GM12878 (cell line): Measurements from ENCODE around the gene EED. TPM values are rescaled to one million over a fixed set of nuclear protein-coding genes. Genes with fewer than 3 reads are reported as not detected.
"Not testable (repeated sequence)": the region's sequence is repeated elsewhere in the genome, so short reads cannot be mapped to it uniquely, and the experiment has no call there.

Source experiments
- ATAC-seq: fragments of 200-7000 bp; cut with Tn5 transposase; 3 replicates; pipeline ENCODE4 v1.9.1; 2020; ENCODE audit warnings: mild to moderate bottlenecking, moderate library complexity
- BruUV-seq: library from RNA; stranded (reverse); fragments of 400-500 nt; replicated peaks from 2 replicates; lab custom pipeline; 2021; lab: Mats Ljungman, UMichigan
- CTCF ChIA-PET: fragments of 300-600 bp; sonication (Branson Sonifier 250); formaldehyde crosslinking; extraction: SDS; loops from one replicate; lab custom pipeline; 2021; ENCODE audit warnings: inconsistent platforms; lab: Yijun Ruan, JAX
- POLR2A ChIA-PET: fragments of 350-600 bp; formaldehyde crosslinking; extraction: SDS; loops from one replicate; lab custom pipeline; 2021; ENCODE audit warnings: inconsistent platforms; lab: Charles Lee
- RAD21 ChIA-PET: fragments of 300-600 bp; sonication (Branson Sonifier 250); formaldehyde crosslinking; loops from one replicate; lab custom pipeline; 2023; ENCODE audit warnings: antibody characterized with exemption; ENCODE audit not compliant: unreplicated experiment; lab: Charles Lee
- SMC1A ChIA-PET: fragments of 300-600 bp; sonication (Branson Sonifier 250); formaldehyde crosslinking; loops from one replicate; lab custom pipeline; 2023; ENCODE audit not compliant: unreplicated experiment, uncharacterized antibody; lab: Charles Lee
- DNase-seq: peaks from one replicate; pipeline ENCODE4 v3.0.0-alpha.2; 2011; ENCODE audit warnings: low read depth, low spot score
- FAIRE-seq: peaks from 3 replicates; lab custom pipeline; 2011; peaks lifted over from hg19 to GRCh38; lab: Jason Lieb, UNC
- H2AFZ ChIP-seq: 2 replicates; pipeline ENCODE4 v1.6.0; 2011; ENCODE audit warnings: low read depth, low read length, control low read depth; ENCODE audit not compliant: control insufficient read depth
- H3K27ac ChIP-seq: 2 replicates; pipeline ENCODE4 v1.5.1; 2011; ENCODE audit warnings: control low read depth; ENCODE audit not compliant: control insufficient read depth, insufficient read depth
- H3K27me3 ChIP-seq, 2 experiments: replicated peaks in 1 of 2; 2 replicates each; pipeline versions ENCODE4 v1.6.0 to v1.6.1; 2011; ENCODE audit warnings: low read length in 1 of 2; ENCODE audit not compliant: control insufficient read depth in 2 of 2, insufficient read depth in 2 of 2
- H3K36me3 ChIP-seq, 2 experiments: 2 replicates each; pipeline ENCODE4 v1.5.1; 2011; ENCODE audit warnings: low read length in 1 of 2; ENCODE audit not compliant: control insufficient read depth in 2 of 2, insufficient read depth in 2 of 2
- H3K4me1 ChIP-seq: 2 replicates; pipeline ENCODE4 v1.6.1; 2011; ENCODE audit warnings: mild to moderate bottlenecking, low read length, moderate library complexity, mixed read lengths; ENCODE audit not compliant: control insufficient read depth, insufficient read depth
- H3K4me2 ChIP-seq: 2 replicates; pipeline ENCODE4 v1.6.0; 2011; ENCODE audit warnings: control low read depth; ENCODE audit not compliant: control insufficient read depth, insufficient read depth
- H3K4me3 ChIP-seq: fragments of 200-600 bp; sonication (generic); 2 replicates; pipeline ENCODE4 v1.5.1; 2016
- H3K79me2 ChIP-seq: 2 replicates; pipeline ENCODE4 v1.6.0; 2011; ENCODE audit warnings: low read length; ENCODE audit not compliant: control insufficient read depth, insufficient read depth
- H3K9ac ChIP-seq: 2 replicates; pipeline ENCODE4 v1.8.0; 2011; ENCODE audit warnings: low read length, control low read depth, mixed read lengths; ENCODE audit not compliant: control insufficient read depth, insufficient read depth
- H3K9me3 ChIP-seq: replicated peaks from 3 replicates; pipeline ENCODE4 v1.5.1; 2011; ENCODE audit warnings: mild to moderate bottlenecking, low read length; ENCODE audit not compliant: control insufficient read depth, insufficient read depth
- H4K20me1 ChIP-seq: 2 replicates; pipeline ENCODE4 v1.6.0; 2011; ENCODE audit not compliant: control insufficient read depth, insufficient read depth
- CHD2 ChIP-seq: IDR thresholded peaks from 2 replicates; pipeline ENCODE4 v1.6.1; 2011; ENCODE audit warnings: low read depth, low read length, improper control_type of control experiment, borderline replicate concordance
- EZH2 ChIP-seq: IDR thresholded peaks from 2 replicates; pipeline ENCODE4 v1.6.1; 2012; ENCODE audit warnings: low read depth, mild to moderate bottlenecking, control low read depth, inconsistent platforms, low read length, borderline replicate concordance; ENCODE audit not compliant: control insufficient read depth
- KLF5 ChIP-seq: fragments of 450-650 bp; IDR thresholded peaks from 2 replicates; pipeline ENCODE4 v1.6.1; 2014; ENCODE audit warnings: mild to moderate bottlenecking; ENCODE audit not compliant: partially characterized antibody
- MXI1 ChIP-seq: fragments of 150-350 bp; IDR thresholded peaks from 2 replicates; pipeline ENCODE4 v1.6.1; 2011; ENCODE audit warnings: low read depth, mild to moderate bottlenecking, inconsistent platforms, low read length, improper control_type of control experiment
- PAX5 ChIP-seq: IDR thresholded peaks from 2 replicates; pipeline ENCODE4 v1.6.1; 2011; ENCODE audit warnings: low read depth, low read length, borderline replicate concordance
- SRF ChIP-seq, 2 experiments: IDR thresholded peaks; 2 replicates each; pipeline ENCODE4 v1.6.1; 2011; ENCODE audit warnings: low read depth in 2 of 2, low read length in 2 of 2, mild to moderate bottlenecking in 1 of 2, moderate library complexity in 1 of 2
- TCF12 ChIP-seq: IDR thresholded peaks from 2 replicates; pipeline ENCODE4 v1.6.1; 2011; ENCODE audit warnings: low read depth, mild to moderate bottlenecking, low read length
- YY1 ChIP-seq: IDR thresholded peaks from 2 replicates; pipeline ENCODE4 v1.6.1; 2011; ENCODE audit warnings: low read depth, mild to moderate bottlenecking, low read length
- ZNF24 ChIP-seq: fragments of 450-650 bp; IDR thresholded peaks from 2 replicates; pipeline ENCODE4 v1.6.1; 2017; ENCODE audit warnings: antibody characterized with exemption, mild to moderate bottlenecking
- WGBS: methylation state at CpG from one replicate; pipeline ENCODE4 v1.1.6; 2016; ENCODE audit warnings: low lambda C conversion rate; ENCODE audit not compliant: insufficient replicate concordance, insufficient coverage; ENCODE audit errors: missing lambda C conversion rate; 5-methylcytosine and 5-hydroxymethylcytosine counted together
- in situ Hi-C: fragments of 300-500 bp; cut with MboI; formaldehyde crosslinking; loops from 9 replicates; pipeline ENCODE4 v1.14.3; 2018; ENCODE audit warnings: mixed read lengths
- intact Hi-C: fragments of 100-400 bp; cut with micrococcal nuclease; formaldehyde crosslinking; loops from one replicate; pipeline ENCODE4 v1.14.2; 2022; ENCODE audit not compliant: unreplicated experiment
- polyA plus RNA-seq, 11 experiments: library from polyadenylated mRNA; depleted of rRNA in 4 of 11; unstranded in 6 of 11; stranded (reverse) in 5 of 11; fragments of >200 nt; fragmentation: Nextera tagmentation in 4 of 11; fragmentation: Illumina TruSeq in 1 of 11; extraction: Ambion mirVana in 4 of 11; extraction: Trizol in 1 of 11; gene quantifications; 1 replicate in 1 of 11; 2 replicates in 10 of 11; pipeline versions ENCODE4 v1.2.1 to v1.2.3, GENCODE V29; 2011 to 2016; ENCODE audit warnings: inconsistent platforms in 2 of 11, missing spikeins in 2 of 11, low read depth in 1 of 11
- total RNA-seq, 4 experiments: library from RNA; depleted of rRNA in 3 of 4; stranded (reverse); fragments of >200 nt in 3 of 4; fragmentation: Illumina TruSeq in 1 of 4; extraction: Trizol in 1 of 4; gene quantifications; 2 replicates each; pipeline versions ENCODE4 v1.2.1 to v1.2.3, GENCODE V29; 2013 to 2021
- TF ChIP-seq, protein P1 (sequence below): fragments of 450-650 bp; conservative IDR thresholded peaks from 2 replicates; pipeline ENCODE4 v1.6.1; 2017; ENCODE audit warnings: mild to moderate bottlenecking, moderate library complexity
- TF ChIP-seq, protein P2 (sequence below): fragments of 450-650 bp; formaldehyde crosslinking; IDR thresholded peaks from 2 replicates; pipeline ENCODE4 v1.5.0; 2022; ENCODE audit warnings: mild to moderate bottlenecking, missing genetic modification characterization

EED gene
- total and polyA plus RNA-seq, 10 of the 15 experiments (the other 5 are each of a cell fraction or from before 2014, with no cell fraction given), result 41.5 to 140 (median 72.2) TPM

DNA sequence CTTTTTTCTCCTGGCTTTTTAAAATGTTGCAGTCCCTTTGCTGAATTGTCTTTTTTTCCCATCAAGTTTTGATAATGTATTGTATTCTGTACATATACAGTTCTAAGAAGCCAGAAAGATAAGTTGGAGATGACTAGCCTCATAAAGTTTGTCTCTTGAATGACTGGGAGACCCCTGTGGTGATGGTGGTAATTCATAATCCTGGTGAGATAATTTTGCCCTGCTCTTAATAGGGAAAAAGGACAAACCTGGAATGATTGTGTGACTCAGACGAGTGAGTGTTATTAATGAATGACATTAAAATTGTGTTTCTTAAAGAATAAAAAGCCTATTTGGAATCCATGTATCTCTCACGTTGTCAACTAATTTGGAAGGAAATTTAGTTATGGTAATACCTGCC is 58.7 kb downstream of the EED start:
- POLR2A ChIA-PET, result interaction anchor here (0.9 to 1.6 kb wide), 4 partner anchors 10 to 110 kb away, joined by 3 to 7 read pairs (median 5); partner anchors contain the start of gene EED
- no peak overlapping the region for H2AFZ ChIP-seq
- no peaks in the 10 kb centered on the region for H3K9me3 ChIP-seq
- no peak for DNase-seq
- 84% methylated on average over 2 of the region's 2 CpGs for WGBS
- BruUV-seq, result no TSS peak
- no peak for FAIRE-seq
- H3K4me3 ChIP-seq, result peak overlapping the region; percentile 87
- H3K79me2 ChIP-seq, result peaks cover 22% of the 10 kb centered on the region
- H3K27me3 ChIP-seq, result no peaks in the 10 kb centered on the region
- intact Hi-C loops (no loop called here), in situ Hi-C loops (no loop called here)
- SMC1A ChIA-PET, result interaction anchor here (1.4 to 1.6 kb wide), 2 partner anchors 9 to 31 kb away, joined by 4 to 5 read pairs; no protein-coding TSS in a partner anchor
- RAD21 ChIA-PET, result interaction anchor here (1.0 to 1.3 kb wide), 3 partner anchors 16 to 448 kb away, joined by 3 to 4 read pairs (median 4); partner anchors contain the start of gene CCDC83
- no peaks in the 10 kb centered on the region for H3K36me3 ChIP-seq
- H3K4me2 ChIP-seq, result peak overlapping the region; percentile 81
- H3K27ac ChIP-seq, result peak overlapping the region; percentile 87; the same call in 1 of the 2 replicates
- no peaks in the 10 kb centered on the region for H4K20me1 ChIP-seq
- no peak for ATAC-seq
- CTCF ChIA-PET, result interaction anchor here (0.9 to 3.1 kb wide), 4 partner anchors 10 to 22 kb away, joined by 3 to 17 read pairs (median 4); no protein-coding TSS in a partner anchor
- TF ChIP-seq EZH2 (no peak), TCF12 (no peak), MXI1 (no peak), ZNF24 (no peak), SRF (IDR thresholded peaks at IDR 0.05; ENCODE audit: low read depth in 2 of 2, low read length in 2 of 2) (no peak), CHD2 (no peak), YY1 (no peak), PAX5 (no peak), KLF5 (no peak)
- TF ChIP-seq, protein P1, sequence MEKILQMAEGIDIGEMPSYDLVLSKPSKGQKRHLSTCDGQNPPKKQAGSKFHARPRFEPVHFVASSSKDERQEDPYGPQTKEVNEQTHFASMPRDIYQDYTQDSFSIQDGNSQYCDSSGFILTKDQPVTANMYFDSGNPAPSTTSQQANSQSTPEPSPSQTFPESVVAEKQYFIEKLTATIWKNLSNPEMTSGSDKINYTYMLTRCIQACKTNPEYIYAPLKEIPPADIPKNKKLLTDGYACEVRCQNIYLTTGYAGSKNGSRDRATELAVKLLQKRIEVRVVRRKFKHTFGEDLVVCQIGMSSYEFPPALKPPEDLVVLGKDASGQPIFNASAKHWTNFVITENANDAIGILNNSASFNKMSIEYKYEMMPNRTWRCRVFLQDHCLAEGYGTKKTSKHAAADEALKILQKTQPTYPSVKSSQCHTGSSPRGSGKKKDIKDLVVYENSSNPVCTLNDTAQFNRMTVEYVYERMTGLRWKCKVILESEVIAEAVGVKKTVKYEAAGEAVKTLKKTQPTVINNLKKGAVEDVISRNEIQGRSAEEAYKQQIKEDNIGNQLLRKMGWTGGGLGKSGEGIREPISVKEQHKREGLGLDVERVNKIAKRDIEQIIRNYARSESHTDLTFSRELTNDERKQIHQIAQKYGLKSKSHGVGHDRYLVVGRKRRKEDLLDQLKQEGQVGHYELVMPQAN, result no peak
- TF ChIP-seq, protein P2, sequence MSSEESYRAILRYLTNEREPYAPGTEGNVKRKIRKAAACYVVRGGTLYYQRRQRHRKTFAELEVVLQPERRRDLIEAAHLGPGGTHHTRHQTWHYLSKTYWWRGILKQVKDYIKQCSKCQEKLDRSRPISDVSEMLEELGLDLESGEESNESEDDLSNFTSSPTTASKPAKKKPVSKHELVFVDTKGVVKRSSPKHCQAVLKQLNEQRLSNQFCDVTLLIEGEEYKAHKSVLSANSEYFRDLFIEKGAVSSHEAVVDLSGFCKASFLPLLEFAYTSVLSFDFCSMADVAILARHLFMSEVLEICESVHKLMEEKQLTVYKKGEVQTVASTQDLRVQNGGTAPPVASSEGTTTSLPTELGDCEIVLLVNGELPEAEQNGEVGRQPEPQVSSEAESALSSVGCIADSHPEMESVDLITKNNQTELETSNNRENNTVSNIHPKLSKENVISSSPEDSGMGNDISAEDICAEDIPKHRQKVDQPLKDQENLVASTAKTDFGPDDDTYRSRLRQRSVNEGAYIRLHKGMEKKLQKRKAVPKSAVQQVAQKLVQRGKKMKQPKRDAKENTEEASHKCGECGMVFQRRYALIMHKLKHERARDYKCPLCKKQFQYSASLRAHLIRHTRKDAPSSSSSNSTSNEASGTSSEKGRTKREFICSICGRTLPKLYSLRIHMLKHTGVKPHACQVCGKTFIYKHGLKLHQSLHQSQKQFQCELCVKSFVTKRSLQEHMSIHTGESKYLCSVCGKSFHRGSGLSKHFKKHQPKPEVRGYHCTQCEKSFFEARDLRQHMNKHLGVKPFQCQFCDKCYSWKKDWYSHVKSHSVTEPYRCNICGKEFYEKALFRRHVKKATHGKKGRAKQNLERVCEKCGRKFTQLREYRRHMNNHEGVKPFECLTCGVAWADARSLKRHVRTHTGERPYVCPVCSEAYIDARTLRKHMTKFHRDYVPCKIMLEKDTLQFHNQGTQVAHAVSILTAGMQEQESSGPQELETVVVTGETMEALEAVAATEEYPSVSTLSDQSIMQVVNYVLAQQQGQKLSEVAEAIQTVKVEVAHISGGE (CRISPR knock-in tag), result no peak
- H3K9ac ChIP-seq, result peak overlapping the region; percentile 89
- 0 out of 2 replicates have a peak, but pooled peaks cover 3% of the 10 kb centered on the region for H3K4me1 ChIP-seq

GRCh38 chr11:86308710-86309109 is 64.2 kb downstream of the EED start:
- in situ Hi-C loops, POLR2A ChIA-PET, H3K9ac ChIP-seq, H3K36me3 ChIP-seq, DNase-seq, H2AFZ ChIP-seq, H3K4me1 ChIP-seq, H3K27ac ChIP-seq, H4K20me1 ChIP-seq, H3K9me3 ChIP-seq, H3K4me3 ChIP-seq, H3K4me2 ChIP-seq, BruUV-seq, FAIRE-seq, intact Hi-C loops, H3K27me3 ChIP-seq, RAD21 ChIA-PET, ATAC-seq, SMC1A ChIA-PET, H3K79me2 ChIP-seq, CTCF ChIA-PET: not testable (repeated sequence)
- WGBS, result 92% methylated on average over 3 of the region's 4 CpGs
